Lower leg skin (tissue), 3 donors: Measurements from ENCODE around the gene SERINC5.

Source experiments
- CTCF ChIP-seq, 3 donors: fragments of 450-650 bp; IDR thresholded peaks; one replicate each; pipeline ENCODE4 v1.5.1; 2016; ENCODE audit warnings: antibody characterized with exemption in 3 of 3, mild to moderate bottlenecking in 3 of 3, moderate library complexity in 2 of 3
- POLR2A ChIP-seq, 2 donors: fragments of 450-650 bp; IDR thresholded peaks; one replicate each; pipeline ENCODE4 v1.6.1; 2016 to 2017; ENCODE audit warnings: antibody characterized with exemption in 2 of 2, mild to moderate bottlenecking in 1 of 2, moderate library complexity in 1 of 2

GRCh38 chr5:80092486-80093107 lies 163.3 kb downstream of the SERINC5 start:
- TF ChIP-seq CTCF (IDR thresholded peaks at IDR 0.05): no peak
- no peak for TF ChIP-seq POLR2A (IDR thresholded peaks at IDR 0.05)
